ENCODE measurements around the gene POU6F2. TPM values are rescaled to one million over a fixed set of nuclear protein-coding genes. Genes with fewer than 3 reads are reported as not detected.

The POU6F2 gene
- total RNA-seq, 1 experiment from 2014 or later, result 3.9 TPM

- H3K4me1 ChIP-seq, result no peaks in the 10 kb centered on the region
- no peaks in the 10 kb centered on the region for H3K4me1 Mint-ChIP-seq (ENCODE audit: low read depth, unreplicated experiment)
- ChIA-PET POLR2A (no interaction called here), CTCF (no interaction called here)
- no peak for DNase-seq
- H3K36me3 Mint-ChIP-seq (ENCODE audit: insufficient read depth, unreplicated experiment), result no peaks in the 10 kb centered on the region
- no peak overlapping the region for H3K4me3 Mint-ChIP-seq (ENCODE audit: unreplicated experiment)
- H3K9me3 Mint-ChIP-seq (ENCODE audit: unreplicated experiment), result no peaks in the 10 kb centered on the region
- peaks cover 20% of the 10 kb centered on the region for H3K27me3 Mint-ChIP-seq (ENCODE audit: insufficient read depth, unreplicated experiment)
- no peaks in the 10 kb centered on the region for H3K9me3 ChIP-seq
- H3K36me3 ChIP-seq (ENCODE audit: control insufficient read depth, insufficient read depth, low read length), result no peaks in the 10 kb centered on the region
- no peak overlapping the region for H3K27ac Mint-ChIP-seq (ENCODE audit: unreplicated experiment)
- H3K4me3 ChIP-seq (ENCODE audit: low read depth, low read length), result no peak overlapping the region
- BruUV-seq (replicated peaks), result no TSS peak
- intact Hi-C loops (cut with micrococcal nuclease; ENCODE audit: unreplicated experiment), result no loop called here
- no peak for TF ChIP-seq CTCF (IDR thresholded peaks at IDR 0.05; ENCODE audit: insufficient read depth in 1 of 2, low read depth in 1 of 2, low read length in 1 of 2, severe bottlenecking in 1 of 2, unreplicated experiment in 1 of 2)
- no peaks in the 10 kb centered on the region for H3K27me3 ChIP-seq (replicated peaks; ENCODE audit: control insufficient read depth, insufficient read depth, low read length)
These were observed 270.5 kb downstream of the POU6F2 start for GRCh38 chr7:39248041-39248691.

- Histone ChIP-seq H3K4me3 (ENCODE audit: low read depth, low read length) (no peak overlapping the region), H3K27me3 (replicated peaks; ENCODE audit: control insufficient read depth, insufficient read depth, low read length) (no peaks in the 10 kb centered on the region), H3K4me1 (no peaks in the 10 kb centered on the region), H3K9me3 (no peaks in the 10 kb centered on the region), H3K36me3 (ENCODE audit: control insufficient read depth, insufficient read depth, low read length) (no peaks in the 10 kb centered on the region)
- Mint-ChIP-seq H3K4me3 (ENCODE audit: unreplicated experiment) (no peak overlapping the region), H3K27ac (ENCODE audit: unreplicated experiment) (no peak overlapping the region), H3K9me3 (ENCODE audit: unreplicated experiment) (no peaks in the 10 kb centered on the region), H3K4me1 (ENCODE audit: low read depth, unreplicated experiment) (no peaks in the 10 kb centered on the region), H3K27me3 (ENCODE audit: insufficient read depth, unreplicated experiment) (peaks cover 22% of the 10 kb centered on the region), H3K36me3 (ENCODE audit: insufficient read depth, unreplicated experiment) (no peaks in the 10 kb centered on the region)
- ChIA-PET POLR2A (no interaction called here), CTCF (no interaction called here)
- TF ChIP-seq CTCF (IDR thresholded peaks at IDR 0.05; ENCODE audit: insufficient read depth in 1 of 2, low read depth in 1 of 2, low read length in 1 of 2, severe bottlenecking in 1 of 2, unreplicated experiment in 1 of 2), result no peak
- no TSS peak for BruUV-seq (replicated peaks)
- no peak for DNase-seq
- intact Hi-C loops (cut with micrococcal nuclease; ENCODE audit: unreplicated experiment), result no loop called here
These were observed 271.0 kb downstream of the POU6F2 start for GRCh38 chr7:39248692-39249090.

- no peaks in the 10 kb centered on the region for H3K36me3 Mint-ChIP-seq (ENCODE audit: insufficient read depth, unreplicated experiment)
- Histone ChIP-seq H3K4me3 (ENCODE audit: low read depth, low read length) (no peak overlapping the region), H3K9me3 (no peaks in the 10 kb centered on the region), H3K36me3 (ENCODE audit: control insufficient read depth, insufficient read depth, low read length) (no peaks in the 10 kb centered on the region), H3K27me3 (replicated peaks; ENCODE audit: control insufficient read depth, insufficient read depth, low read length) (no peaks in the 10 kb centered on the region), H3K4me1 (no peaks in the 10 kb centered on the region)
- H3K4me3 Mint-ChIP-seq (ENCODE audit: unreplicated experiment), result no peak overlapping the region
- TF ChIP-seq CTCF (IDR thresholded peaks at IDR 0.05; ENCODE audit: insufficient read depth in 1 of 2, low read depth in 1 of 2, low read length in 1 of 2, severe bottlenecking in 1 of 2, unreplicated experiment in 1 of 2), result no peak
- ChIA-PET CTCF (no interaction called here), POLR2A (no interaction called here)
- no peaks in the 10 kb centered on the region for H3K9me3 Mint-ChIP-seq (ENCODE audit: unreplicated experiment)
- DNase-seq, result no peak
- H3K4me1 Mint-ChIP-seq (ENCODE audit: low read depth, unreplicated experiment), result no peaks in the 10 kb centered on the region
- H3K27me3 Mint-ChIP-seq (ENCODE audit: insufficient read depth, unreplicated experiment), result peaks cover 22% of the 10 kb centered on the region
- H3K27ac Mint-ChIP-seq (ENCODE audit: unreplicated experiment), result no peak overlapping the region
- no TSS peak for BruUV-seq (replicated peaks)
- intact Hi-C loops (cut with micrococcal nuclease; ENCODE audit: unreplicated experiment), result no loop called here
These were observed 272.0 kb downstream of the POU6F2 start for GRCh38 chr7:39249635-39250152.

Data from Caco-2 (cell line).